Trophoblast cell (in vitro differentiated cells and primary cell): ENCODE data around the gene PARVB.

Experiments
- DNase-seq, 2 donors: peaks; one replicate each; pipeline ENCODE4 v3.0.0-alpha.2; 2016
- H2AFZ ChIP-seq: 2 replicates; pipeline ENCODE4 v1.6.1; 2013; ENCODE audit warnings: low read length, moderate library complexity, mild to moderate bottlenecking; ENCODE audit not compliant: insufficient read depth, poor library complexity
- H2AK5ac ChIP-seq: 2 replicates; pipeline ENCODE4 v1.6.1; 2013; ENCODE audit warnings: mild to moderate bottlenecking, low read length
- H2BK120ac ChIP-seq: 2 replicates; pipeline ENCODE4 v1.6.1; 2013; ENCODE audit warnings: low read length, mild to moderate bottlenecking, moderate library complexity; ENCODE audit not compliant: insufficient read depth, poor library complexity
- H2BK12ac ChIP-seq: 2 replicates; pipeline ENCODE4 v1.6.1; 2013; ENCODE audit warnings: mild to moderate bottlenecking, low read length, moderate library complexity
- H2BK5ac ChIP-seq: 2 replicates; pipeline ENCODE4 v1.6.1; 2013; ENCODE audit warnings: low read length, low read depth, moderate library complexity, mild to moderate bottlenecking; ENCODE audit not compliant: poor library complexity
- H3K14ac ChIP-seq: 2 replicates; pipeline ENCODE4 v1.6.1; 2013; ENCODE audit warnings: mild to moderate bottlenecking, low read length
- H3K18ac ChIP-seq: 2 replicates; pipeline ENCODE4 v1.6.1; 2013; ENCODE audit warnings: mild to moderate bottlenecking, low read length
- H3K23ac ChIP-seq: 2 replicates; pipeline ENCODE4 v1.6.1; 2013; ENCODE audit warnings: low read length
- H3K27ac ChIP-seq: 2 replicates; pipeline ENCODE4 v1.5.1; 2013; ENCODE audit warnings: low read depth, mild to moderate bottlenecking, inconsistent platforms, low read length, moderate library complexity
- H3K27me3 ChIP-seq: 2 replicates; pipeline ENCODE4 v1.6.1; 2013; ENCODE audit warnings: inconsistent platforms, mild to moderate bottlenecking, low read length, moderate library complexity; ENCODE audit not compliant: insufficient read depth
- H3K36me3 ChIP-seq, 2 experiments: 1 replicate in 1 of 2; 2 replicates in 1 of 2; pipeline ENCODE4 v1.6.1; 2013; ENCODE audit warnings: low read length in 2 of 2, mild to moderate bottlenecking in 2 of 2, moderate library complexity in 1 of 2; ENCODE audit not compliant: insufficient read depth in 2 of 2, control insufficient read depth in 1 of 2
- H3K4ac ChIP-seq: 2 replicates; pipeline ENCODE4 v1.6.1; 2013; ENCODE audit warnings: low read depth, mild to moderate bottlenecking, low read length, moderate library complexity
- H3K4me1 ChIP-seq, 2 experiments: 1 replicate in 1 of 2; 2 replicates in 1 of 2; pipeline ENCODE4 v1.6.1; 2013; ENCODE audit warnings: low read length in 2 of 2, mild to moderate bottlenecking in 2 of 2, moderate library complexity in 1 of 2; ENCODE audit not compliant: insufficient read depth in 2 of 2, control insufficient read depth in 1 of 2
- H3K4me2 ChIP-seq: 2 replicates; pipeline ENCODE4 v1.6.1; 2013; ENCODE audit warnings: inconsistent platforms, mild to moderate bottlenecking, low read length, moderate library complexity
- H3K4me3 ChIP-seq: 2 replicates; pipeline ENCODE4 v1.5.1; 2013; ENCODE audit warnings: mild to moderate bottlenecking, low read depth, low read length, inconsistent platforms
- H3K79me1 ChIP-seq: one replicate; pipeline ENCODE4 v1.6.1; 2013; ENCODE audit warnings: low read length
- H3K79me2 ChIP-seq: 2 replicates; pipeline ENCODE4 v1.6.1; 2013; ENCODE audit warnings: low read length, mild to moderate bottlenecking; ENCODE audit not compliant: control insufficient read depth, insufficient read depth, poor library complexity
- H3K9ac ChIP-seq: 2 replicates; pipeline ENCODE4 v1.6.1; 2013; ENCODE audit warnings: mild to moderate bottlenecking, low read length
- H3K9me3 ChIP-seq: 2 replicates; pipeline ENCODE4 v1.6.1; 2013; ENCODE audit warnings: low read depth, mild to moderate bottlenecking, control low read depth, inconsistent platforms, low read length; ENCODE audit not compliant: insufficient read depth
- H4K12ac ChIP-seq: 2 replicates; pipeline ENCODE4 v1.6.1; 2013; ENCODE audit warnings: low read depth, mild to moderate bottlenecking, low read length, moderate library complexity
- H4K8ac ChIP-seq: 2 replicates; pipeline ENCODE4 v1.6.1; 2013; ENCODE audit warnings: low read depth, mild to moderate bottlenecking, low read length, moderate library complexity
- H4K91ac ChIP-seq: one replicate; pipeline ENCODE4 v1.6.1; 2013; ENCODE audit warnings: low read depth, mild to moderate bottlenecking, low read length, moderate library complexity
- WGBS: extraction: QIAGEN DNeasy Blood & Tissue Kit; methylation state at CpG from one replicate; pipeline ENCODE4 v1.1.7; 2013; ENCODE audit warnings: missing lambda C conversion rate; ENCODE audit not compliant: insufficient read length, insufficient coverage; ENCODE audit errors: extremely low coverage; 5-methylcytosine and 5-hydroxymethylcytosine counted together

The PARVB gene

DNA sequence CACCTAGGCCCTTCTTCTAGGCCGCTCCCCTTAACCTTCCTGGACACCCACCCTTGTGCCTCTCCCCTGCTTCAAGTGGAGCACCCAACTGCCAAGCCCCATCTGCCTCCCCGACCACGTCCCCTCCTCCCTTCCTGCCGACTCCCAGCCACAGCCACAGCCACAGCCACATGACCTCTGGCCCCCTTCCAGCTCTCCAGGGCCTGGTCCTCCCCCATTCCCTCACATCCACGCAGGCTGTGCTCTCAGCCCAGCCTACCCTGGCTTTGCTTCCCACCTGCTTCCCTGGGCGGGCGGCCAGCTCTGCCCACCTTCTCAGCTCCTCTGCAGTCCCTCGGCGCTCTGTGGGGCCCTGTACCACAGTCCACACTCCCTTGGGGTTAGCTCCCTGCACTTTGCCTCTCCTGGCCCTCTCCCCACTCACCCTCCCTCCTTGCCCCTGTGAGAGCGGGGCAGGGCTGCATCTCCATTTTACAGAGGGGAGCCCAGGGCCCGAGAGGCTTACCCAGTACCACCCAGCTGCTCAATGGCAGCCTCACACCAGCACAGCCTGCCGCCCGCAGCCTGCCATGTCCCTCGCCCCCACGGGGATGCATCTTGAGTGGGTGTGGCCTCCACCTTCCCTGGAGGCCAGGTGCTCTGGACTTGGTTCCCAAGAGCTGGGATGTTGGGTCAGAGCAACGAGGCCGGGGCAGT lies 176.9 kb downstream of the PARVB start:
- Histone ChIP-seq H3K79me1 (no peaks in the 10 kb centered on the region), H3K4me2 (no peak overlapping the region), H2BK12ac (no peak overlapping the region), H4K91ac (no peak overlapping the region), H3K9me3 (no peaks in the 10 kb centered on the region), H4K8ac (no peak overlapping the region), H3K27ac (no peak overlapping the region), H3K4me3 (no peak overlapping the region), H2AK5ac (no peak overlapping the region), H2BK120ac (no peak overlapping the region), H3K23ac (no peak overlapping the region), H3K14ac (no peak overlapping the region), H3K79me2 (no peaks in the 10 kb centered on the region), H3K18ac (no peak overlapping the region), H3K27me3 (no peaks in the 10 kb centered on the region), H4K12ac (no peak overlapping the region), H3K9ac (no peak overlapping the region), H3K36me3 (no peaks in the 10 kb centered on the region), H3K4ac (no peak overlapping the region), H2BK5ac (no peak overlapping the region), H3K4me1 (no peaks in the 10 kb centered on the region), H2AFZ (no peak overlapping the region)
- DNase-seq: no peak
- no CpG with 5 or more reads among the region's 17 CpGs for WGBS

DNA sequence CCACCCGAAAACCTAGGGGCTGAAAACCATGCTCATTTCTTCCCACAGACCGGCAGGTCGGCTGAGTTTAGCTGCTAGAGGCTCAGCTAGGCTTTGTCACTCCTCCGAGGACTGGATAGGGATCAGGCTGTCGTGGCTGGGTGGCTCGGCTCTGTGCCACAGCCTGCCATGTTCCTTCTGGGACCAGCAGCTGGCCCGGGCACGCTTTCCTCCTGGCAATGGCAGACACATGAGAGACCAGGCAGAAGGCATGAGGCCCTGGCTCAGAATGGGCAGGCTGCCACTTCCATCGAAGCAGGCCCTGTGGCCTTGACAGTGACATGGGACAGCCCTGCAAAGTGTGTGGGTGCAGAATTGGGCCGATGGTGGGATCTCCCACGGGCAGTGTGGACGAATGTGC lies 177.6 kb downstream of the PARVB start:
- no peak overlapping the region for H3K23ac ChIP-seq
- H4K91ac ChIP-seq: no peak overlapping the region
- no peak overlapping the region for H2BK12ac ChIP-seq
- H3K27me3 ChIP-seq: no peaks in the 10 kb centered on the region
- H2BK5ac ChIP-seq: no peak overlapping the region
- H2BK120ac ChIP-seq: no peak overlapping the region
- no peak overlapping the region for H3K14ac ChIP-seq
- H3K79me2 ChIP-seq: no peaks in the 10 kb centered on the region
- no peaks in the 10 kb centered on the region for H3K36me3 ChIP-seq
- no peak overlapping the region for H4K12ac ChIP-seq
- DNase-seq: no peak
- WGBS: no CpG with 5 or more reads among the region's 12 CpGs
- H3K9ac ChIP-seq: no peak overlapping the region
- H3K27ac ChIP-seq: no peak overlapping the region
- H2AFZ ChIP-seq: no peak overlapping the region
- no peaks in the 10 kb centered on the region for H3K4me1 ChIP-seq
- H3K79me1 ChIP-seq: no peaks in the 10 kb centered on the region
- no peak overlapping the region for H3K18ac ChIP-seq
- no peaks in the 10 kb centered on the region for H3K9me3 ChIP-seq
- H3K4ac ChIP-seq: no peak overlapping the region
- H4K8ac ChIP-seq: no peak overlapping the region
- no peak overlapping the region for H3K4me3 ChIP-seq
- no peak overlapping the region for H2AK5ac ChIP-seq
- no peak overlapping the region for H3K4me2 ChIP-seq

DNA sequence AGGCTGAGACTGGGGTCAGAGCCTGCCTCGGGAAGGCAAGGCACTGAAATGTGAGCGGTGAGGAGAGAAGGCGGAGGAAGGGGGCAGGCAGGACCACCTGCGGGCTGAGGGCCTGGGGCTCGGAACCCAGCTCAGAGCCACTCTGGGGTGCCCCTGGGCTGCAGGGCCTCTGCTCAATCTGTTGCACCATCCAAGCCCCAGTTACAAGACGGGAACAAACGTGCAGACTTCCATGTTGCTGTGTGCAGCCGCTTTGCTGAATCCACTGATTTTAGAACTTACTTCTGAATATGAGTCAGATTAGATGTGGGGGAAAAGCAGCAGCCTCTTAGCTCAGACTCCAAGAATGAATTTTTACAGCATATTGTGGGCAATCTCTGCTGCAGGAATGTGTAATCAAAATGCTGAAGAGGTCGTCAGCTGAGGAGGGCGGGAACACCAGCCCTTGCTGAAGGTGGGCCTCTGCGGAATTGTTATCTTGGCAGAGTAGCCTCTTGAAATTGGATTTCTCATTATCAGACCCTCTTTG lies 178.2 kb downstream of the PARVB start:
- H3K79me2 ChIP-seq: no peaks in the 10 kb centered on the region
- WGBS: no CpG with 5 or more reads among the region's 11 CpGs
- H3K79me1 ChIP-seq: no peaks in the 10 kb centered on the region

DNA sequence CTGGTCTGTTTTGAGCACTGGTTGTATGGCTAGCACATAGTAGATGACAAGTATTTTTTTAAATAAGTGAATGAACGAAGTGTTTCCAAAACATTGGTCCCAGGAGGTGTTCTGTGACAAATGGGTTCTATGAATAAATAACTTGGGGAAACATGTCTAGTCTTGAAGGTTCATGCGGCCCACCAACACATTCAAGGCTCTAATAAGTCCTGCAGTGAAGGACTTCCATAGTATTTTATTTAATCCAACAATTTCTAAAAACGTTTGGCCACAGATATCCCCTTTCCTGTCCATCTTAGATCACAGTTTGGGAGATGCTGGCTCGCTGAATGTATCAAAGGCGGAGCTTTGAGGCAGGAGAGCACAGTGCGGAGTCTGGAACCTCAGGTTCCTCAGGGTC lies 179.1 kb downstream of the PARVB start:
- Histone ChIP-seq H3K9ac (no peak overlapping the region), H2BK5ac (no peak overlapping the region), H2AK5ac (no peak overlapping the region), H3K9me3 (no peaks in the 10 kb centered on the region), H3K4me2 (no peak overlapping the region), H4K12ac (no peak overlapping the region), H2BK120ac (no peak overlapping the region), H3K4ac (no peak overlapping the region), H2AFZ (no peak overlapping the region), H4K91ac (no peak overlapping the region), H4K8ac (no peak overlapping the region), H3K27ac (no peak overlapping the region), H2BK12ac (no peak overlapping the region), H3K4me3 (no peak overlapping the region), H3K18ac (no peak overlapping the region), H3K79me2 (no peaks in the 10 kb centered on the region), H3K36me3 (no peaks in the 10 kb centered on the region), H3K4me1 (no peaks in the 10 kb centered on the region), H3K79me1 (no peaks in the 10 kb centered on the region), H3K23ac (no peak overlapping the region), H3K14ac (no peak overlapping the region), H3K27me3 (no peaks in the 10 kb centered on the region)
- no CpG with 5 or more reads among the region's 6 CpGs for WGBS
- no peak for DNase-seq

More for the DNA sequence above, 178.2 kb downstream of the PARVB start:
- H2BK12ac ChIP-seq: no peak overlapping the region
- no peak overlapping the region for H4K91ac ChIP-seq
- H3K23ac ChIP-seq: no peak overlapping the region
- H4K12ac ChIP-seq: no peak overlapping the region
- H2AFZ ChIP-seq: no peak overlapping the region
- no peak overlapping the region for H4K8ac ChIP-seq
- no peaks in the 10 kb centered on the region for H3K36me3 ChIP-seq
- H3K9me3 ChIP-seq: no peaks in the 10 kb centered on the region
- H3K27ac ChIP-seq: no peak overlapping the region
- H3K27me3 ChIP-seq: no peaks in the 10 kb centered on the region
- no peak overlapping the region for H2BK5ac ChIP-seq
- H2BK120ac ChIP-seq: no peak overlapping the region
- peak in 1 of 2 donors; percentile 6 for DNase-seq
- no peak overlapping the region for H2AK5ac ChIP-seq
- no peaks in the 10 kb centered on the region for H3K4me1 ChIP-seq
- no peak overlapping the region for H3K4me2 ChIP-seq
- no peak overlapping the region for H3K4me3 ChIP-seq
- no peak overlapping the region for H3K18ac ChIP-seq
- H3K14ac ChIP-seq: no peak overlapping the region
- no peak overlapping the region for H3K9ac ChIP-seq
- no peak overlapping the region for H3K4ac ChIP-seq
